Esophagus muscularis mucosa (tissue), 3 donors: ENCODE measurements around the gene NYAP2.

Source experiments
- CTCF ChIP-seq, 3 experiments: fragments of 200-600 bp in 2 of 3; fragments of 450-650 bp in 1 of 3; sonication (generic) in 2 of 3; IDR thresholded peaks; one replicate each; pipeline ENCODE4 v1.5.1; 2017 to 2019; ENCODE audit warnings: antibody characterized with exemption in 3 of 3, mild to moderate bottlenecking in 2 of 3, moderate library complexity in 1 of 3
- POLR2AphosphoS5 ChIP-seq, 2 donors: sonication (generic); formaldehyde crosslinking; IDR thresholded peaks; one replicate each; pipeline ENCODE4 v1.6.1; 2017; ENCODE audit warnings: antibody characterized with exemption in 2 of 2

- no peak for TF ChIP-seq CTCF (IDR thresholded peaks at IDR 0.05)
- no peak for TF ChIP-seq POLR2AphosphoS5 (IDR thresholded peaks at IDR 0.05)
Observed at GRCh38 chr2:225608136-225608535, 208.6 kb downstream of the NYAP2 start.
